HG03159 (cell line): ENCODE measurements around the gene GPR148.

Experiments
- ATAC-seq: cut with Tn5 transposase; IDR thresholded peaks from one replicate; pipeline ENCODE4 v1.9.1; 2021; ENCODE audit warnings: mild to moderate bottlenecking, moderate library complexity; ENCODE audit not compliant: unreplicated experiment

GPR148 gene

DNA sequence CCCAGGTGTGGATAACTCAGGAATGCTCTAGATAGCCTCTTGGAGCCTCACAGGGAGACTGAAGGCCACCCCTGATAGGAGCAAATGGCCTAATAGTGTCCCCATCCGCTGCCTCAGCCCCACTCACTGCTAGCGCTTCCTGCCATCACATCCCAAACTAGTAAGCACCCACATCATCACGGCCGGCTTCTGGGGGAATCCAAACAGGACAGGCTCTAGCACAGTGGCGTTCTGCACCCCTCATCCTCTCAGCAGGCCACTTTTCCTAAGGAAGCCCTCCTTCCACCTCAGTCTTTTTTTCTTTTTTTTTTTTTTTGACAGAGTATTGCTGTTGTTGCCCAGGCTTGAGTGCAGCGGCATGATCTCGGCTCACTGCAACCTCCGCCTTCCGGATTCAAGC is 20.2 kb downstream of the GPR148 start:
- ATAC-seq, result no peak

DNA sequence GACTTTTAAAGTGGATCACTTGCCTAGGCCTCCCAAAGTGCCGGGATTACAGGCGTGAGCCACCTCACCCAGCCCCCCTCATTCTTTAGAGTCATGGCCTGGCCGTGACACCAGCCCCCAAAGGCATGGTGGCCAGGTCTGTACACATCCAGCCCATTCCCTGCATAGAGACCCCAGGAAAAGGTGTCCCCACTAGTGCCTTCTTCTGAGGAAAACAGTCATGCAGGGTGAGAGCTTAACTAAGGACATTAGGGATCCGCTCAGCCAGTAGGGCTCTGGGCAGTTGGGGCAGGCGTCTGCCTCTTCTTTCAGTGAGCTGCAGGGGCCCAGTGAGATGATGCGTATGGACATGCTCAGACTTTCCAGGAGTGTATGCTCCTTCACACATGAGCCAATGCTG is 20.8 kb downstream of the GPR148 start:
- ATAC-seq, result no peak

DNA sequence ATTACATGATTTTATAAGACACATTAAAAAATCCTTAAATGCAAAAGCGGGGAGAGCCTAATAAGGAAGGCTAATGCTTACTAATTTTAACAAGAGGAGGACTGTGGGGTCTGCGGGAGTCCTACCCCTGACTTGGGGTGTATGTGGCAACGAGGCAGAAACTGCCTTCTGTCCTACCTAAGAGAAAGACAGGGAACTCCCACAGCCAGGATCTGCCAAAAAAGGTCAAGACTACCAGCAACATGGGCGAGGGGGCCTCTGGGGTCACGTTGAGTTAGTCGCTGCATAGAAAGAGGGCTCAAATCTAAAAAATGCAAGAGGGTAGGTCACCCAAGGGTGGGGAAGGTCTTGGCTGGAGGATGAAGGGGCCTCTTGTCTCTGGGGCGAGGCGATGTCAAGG is 25.9 kb downstream of the GPR148 start:
- ATAC-seq, result no peak

DNA sequence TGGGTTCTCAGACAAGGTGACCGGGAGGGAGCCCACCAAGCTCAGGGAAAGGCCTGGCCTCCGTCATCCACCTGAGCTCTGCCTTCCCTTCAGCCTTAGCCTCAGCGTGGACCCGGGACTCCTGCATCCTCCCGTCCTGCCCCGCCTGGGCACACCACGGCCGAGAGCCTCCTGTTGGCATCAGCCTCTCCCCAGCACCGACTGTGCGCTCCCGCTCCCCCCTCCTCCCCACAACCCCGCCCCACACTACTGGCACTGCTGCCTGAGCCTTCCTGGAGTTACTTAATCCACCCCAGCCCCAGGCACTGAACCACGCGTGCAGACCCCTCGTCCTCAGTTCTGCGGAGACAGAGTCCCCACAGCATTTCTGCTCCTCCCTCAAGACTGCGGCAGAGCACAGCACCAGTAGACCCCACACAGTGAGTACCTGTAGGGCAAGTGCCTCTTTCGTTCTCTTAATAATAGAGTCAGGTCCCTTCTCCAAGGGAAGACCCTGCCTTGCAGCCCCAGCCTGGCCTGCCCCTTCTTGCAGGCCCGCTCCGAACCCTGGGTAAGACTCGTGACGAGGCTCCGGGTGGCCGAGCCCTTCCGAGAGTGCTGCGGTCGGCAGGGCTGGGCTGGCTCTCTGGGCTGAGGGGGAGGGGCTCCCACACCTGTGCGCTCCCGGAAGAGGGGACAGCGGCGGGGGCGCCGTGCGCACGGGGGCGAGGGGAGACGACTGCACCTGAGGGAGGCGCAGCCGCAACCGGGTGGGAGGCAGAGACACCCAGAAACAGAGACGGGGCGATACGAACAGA is 26.6 kb downstream of the GPR148 start, which contains the start of gene AMER3:
Gene AMER3, plus strand, starts transcription at position 285 of the 797 bp plus-strand sequence. CDS start 6,533 bp downstream, outside the sequence.
- ATAC-seq, result no peak

DNA sequence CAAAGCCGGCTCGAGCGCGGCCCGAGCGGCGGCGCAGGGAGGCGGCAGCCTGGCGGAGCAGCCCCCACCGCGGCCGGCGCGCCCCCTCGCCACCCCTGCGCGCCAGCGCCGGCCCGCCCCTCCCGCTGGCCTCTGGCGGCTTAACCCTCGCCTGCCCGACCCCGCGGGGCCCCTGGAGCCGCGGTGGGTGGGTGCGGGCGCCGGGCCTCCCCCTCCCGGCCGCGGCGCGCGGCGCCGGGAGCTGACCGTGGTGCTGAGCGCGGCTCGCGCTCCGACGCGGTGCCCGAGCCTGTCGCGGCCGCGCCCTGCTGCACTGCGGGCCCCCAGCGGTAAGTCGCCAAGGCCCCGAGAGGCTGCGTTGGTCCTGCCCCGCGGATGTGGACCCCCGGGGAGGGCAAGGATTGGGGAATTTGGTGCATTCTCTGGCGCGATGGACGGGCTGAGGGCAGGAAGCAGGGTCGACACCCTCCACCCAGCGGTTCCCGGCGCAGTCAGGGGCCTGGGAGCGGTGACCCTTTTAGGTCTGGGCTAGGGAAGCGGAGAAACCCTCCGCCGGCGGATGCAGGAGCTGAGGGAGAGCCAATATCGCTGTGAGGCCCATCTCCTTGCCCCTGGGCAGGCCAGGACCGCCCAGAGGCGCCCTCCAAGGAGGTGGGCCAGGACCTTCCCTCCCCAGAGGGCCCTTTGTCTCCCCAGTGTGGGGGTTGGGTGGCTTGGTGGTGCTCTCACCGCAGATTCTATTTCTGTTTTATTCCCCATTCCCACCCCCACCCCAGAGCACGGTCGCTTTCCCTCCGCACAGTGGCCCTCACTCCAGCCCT is 27.4 kb downstream of the GPR148 start:
- ATAC-seq, result no peak

DNA sequence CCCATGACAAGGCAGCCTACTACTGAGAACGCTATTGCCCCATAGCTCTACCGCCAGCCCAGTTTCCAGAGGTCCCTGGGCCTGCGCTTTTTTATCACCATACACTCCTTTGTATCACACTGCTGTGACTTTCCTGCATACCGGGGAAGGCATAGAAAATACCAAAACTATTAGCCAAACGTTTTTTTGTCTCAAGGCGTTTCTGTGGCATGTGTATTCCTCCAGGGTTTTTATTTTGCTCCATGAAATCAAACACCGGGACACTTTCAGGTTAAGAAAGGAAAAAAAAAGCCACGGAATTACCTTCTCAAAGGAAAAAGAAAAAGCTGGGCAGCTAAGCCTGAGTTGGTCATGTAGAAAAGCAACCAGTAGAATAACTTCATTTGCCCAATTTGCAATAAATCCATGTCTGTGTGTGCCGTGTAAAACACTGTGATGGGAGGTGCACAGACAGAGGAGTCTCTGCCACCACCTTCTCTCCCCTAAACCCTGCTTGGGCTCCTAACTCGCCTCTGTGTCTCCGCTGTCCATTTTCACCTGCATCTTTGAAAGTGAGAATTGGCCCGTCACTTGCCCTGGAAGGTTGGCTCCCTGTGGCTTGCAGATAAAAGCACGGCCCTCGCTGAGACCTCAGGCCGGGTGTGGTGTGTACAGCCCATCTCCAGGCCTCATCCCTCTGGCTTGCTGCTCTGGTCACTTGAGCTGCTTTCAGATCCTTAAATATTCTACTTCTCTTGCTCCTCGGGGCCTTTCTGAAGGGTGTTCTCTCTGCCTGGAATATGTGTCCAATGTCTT is 28.2 kb downstream of the GPR148 start:
- no peak for ATAC-seq

DNA sequence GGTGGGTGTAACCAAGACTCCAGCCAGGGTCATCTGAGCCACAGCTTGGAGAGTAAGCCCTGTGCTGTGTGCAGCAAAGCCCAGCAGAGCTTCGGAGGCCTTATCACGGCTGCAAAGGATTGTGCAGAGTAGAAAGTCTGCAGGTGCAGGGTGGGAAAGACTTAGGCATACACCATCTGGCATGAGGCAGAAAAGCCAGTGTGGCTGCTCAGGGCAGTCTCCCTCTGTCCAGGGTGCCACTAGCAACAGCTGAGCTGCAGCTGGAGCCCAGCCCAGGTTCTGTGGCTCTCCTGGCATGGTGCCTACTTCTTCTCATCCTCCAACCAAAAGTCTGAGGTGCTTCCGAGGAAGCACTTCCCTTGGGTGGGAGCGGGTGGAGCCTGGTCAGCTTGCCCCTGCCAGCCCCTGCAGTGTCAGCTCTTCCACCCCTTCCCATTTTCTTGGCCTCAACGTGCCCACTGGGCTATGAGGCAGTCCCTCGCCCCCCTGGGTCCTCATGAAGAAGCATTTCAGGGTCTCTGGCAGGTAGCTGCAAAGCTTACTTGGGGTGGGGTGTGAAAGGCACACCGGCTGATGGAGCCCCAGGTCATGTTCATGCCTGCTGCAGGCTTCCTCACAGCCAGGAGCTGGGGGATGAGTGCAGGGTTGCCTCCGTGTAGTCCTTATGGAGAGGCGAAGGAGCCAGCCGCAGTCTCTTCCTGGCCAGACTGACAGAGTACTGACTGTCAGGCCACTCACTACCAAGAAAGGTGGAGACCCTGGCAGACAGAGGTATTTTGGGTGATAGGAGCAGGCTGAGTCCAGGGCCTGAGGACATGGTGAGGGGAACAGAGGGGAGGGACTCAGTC is 31.3 kb downstream of the GPR148 start:
- ATAC-seq, result no peak

DNA sequence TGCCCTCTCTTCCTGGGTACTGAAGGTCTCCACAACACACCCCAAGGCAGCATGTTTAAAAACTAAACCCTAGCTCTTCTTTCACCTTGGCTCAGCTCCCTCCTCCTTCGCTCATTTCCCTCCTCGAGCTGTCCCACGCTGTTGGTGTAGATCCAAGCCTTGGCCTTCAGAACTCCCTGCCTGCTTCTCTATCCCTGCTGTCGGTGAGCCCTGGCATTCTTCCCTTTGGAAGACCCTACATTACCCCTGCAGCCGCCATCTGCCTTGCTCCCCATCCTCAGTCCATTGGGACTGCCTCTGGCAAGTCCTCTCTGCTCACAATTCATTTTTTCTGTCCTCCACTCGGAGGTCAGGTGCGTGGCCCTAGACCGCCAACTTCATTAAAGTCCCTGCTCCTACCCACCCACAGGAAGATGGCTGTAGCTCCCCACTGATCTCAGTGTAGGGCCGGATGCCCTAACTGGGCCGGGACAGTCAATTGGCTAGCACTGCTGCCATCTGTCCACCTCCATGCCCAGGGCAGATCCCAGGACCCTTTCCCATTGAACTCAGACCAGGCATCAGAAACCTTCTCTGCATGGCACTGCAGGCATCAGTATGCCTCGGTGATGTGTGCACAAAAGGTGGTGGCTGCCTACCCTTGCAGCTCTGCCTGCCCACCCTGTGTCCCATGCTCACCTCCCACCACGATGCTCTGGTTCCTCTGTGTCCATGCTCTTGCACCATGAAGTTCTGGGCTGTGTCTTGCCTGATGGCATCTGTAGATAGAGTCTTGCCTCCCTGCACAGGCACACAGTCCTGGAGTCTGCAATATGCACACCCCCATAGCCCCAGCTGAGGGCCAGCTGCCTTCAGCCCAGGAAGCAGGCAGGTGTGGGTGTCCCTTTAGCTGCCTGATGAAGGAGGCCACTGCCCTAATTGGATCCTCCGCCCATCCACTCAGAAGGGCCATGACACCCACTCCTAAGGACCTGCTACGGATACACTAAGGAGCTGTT is 32.2 kb downstream of the GPR148 start:
- ATAC-seq, result no peak

DNA sequence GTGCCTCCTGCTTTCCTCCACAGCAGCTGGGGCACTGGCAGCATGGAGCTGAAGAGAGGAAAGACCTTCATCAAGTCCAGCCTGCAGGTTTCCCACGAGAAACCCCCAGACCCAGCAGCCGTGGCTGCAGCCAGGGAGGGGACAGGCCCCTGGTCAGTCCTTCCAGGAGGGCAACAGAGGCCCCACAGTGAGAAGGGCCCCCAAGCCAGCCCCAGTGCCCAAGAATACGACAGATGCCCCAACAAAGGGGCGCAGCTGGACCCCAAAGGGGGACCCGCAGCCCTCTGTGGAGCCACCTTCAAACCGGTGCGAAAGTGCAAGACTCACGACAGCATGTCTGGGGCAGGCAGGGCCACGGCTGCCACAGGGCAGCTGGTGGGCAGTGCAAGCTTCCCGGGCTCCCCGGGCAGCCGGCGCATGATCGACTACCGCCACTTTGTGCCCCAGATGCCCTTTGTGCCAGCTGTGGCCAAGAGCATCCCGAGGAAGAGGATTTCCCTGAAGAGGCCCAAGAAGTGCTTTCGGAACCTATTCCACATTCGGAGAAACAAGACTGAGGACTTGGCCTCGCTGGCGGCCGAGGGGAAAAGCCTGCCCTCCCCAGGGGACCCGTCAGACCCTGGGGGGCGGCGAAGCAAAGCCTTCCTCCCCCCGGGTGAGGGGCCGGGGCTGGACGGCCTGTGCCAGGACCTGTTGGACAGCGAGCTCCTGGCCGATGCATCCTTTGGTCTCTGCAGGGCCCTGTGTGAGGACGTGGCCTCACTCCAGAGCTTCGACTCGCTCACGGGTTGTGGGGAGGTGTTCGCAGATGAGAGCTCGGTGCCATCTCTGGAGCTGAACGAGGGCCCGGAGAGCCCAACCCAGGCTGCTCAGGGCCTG is 33.4 kb downstream of the GPR148 start:
- ATAC-seq, result no peak

DNA sequence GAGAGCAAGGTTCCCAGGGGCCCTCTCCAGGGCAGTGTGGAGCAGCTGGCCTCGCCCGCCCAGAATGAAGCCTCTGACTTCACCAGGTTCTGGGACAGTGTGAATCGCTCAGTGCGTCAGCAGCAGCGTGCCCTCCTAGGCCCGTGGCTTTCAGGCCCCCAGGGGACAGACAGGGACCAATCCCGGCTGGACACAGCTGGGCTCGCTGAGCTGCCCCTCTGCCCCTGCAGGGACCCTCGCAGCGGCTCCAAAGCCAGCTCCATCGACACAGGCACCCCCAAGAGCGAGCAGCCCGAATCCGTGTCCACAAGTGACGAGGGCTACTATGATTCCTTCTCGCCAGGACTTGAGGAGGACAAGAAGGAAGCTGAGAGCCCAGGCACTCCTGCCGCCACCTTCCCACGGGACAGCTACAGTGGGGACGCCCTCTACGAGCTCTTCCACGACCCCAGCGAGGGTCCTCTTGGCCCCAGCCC is 34.1 kb downstream of the GPR148 start:
- no peak for ATAC-seq

DNA sequence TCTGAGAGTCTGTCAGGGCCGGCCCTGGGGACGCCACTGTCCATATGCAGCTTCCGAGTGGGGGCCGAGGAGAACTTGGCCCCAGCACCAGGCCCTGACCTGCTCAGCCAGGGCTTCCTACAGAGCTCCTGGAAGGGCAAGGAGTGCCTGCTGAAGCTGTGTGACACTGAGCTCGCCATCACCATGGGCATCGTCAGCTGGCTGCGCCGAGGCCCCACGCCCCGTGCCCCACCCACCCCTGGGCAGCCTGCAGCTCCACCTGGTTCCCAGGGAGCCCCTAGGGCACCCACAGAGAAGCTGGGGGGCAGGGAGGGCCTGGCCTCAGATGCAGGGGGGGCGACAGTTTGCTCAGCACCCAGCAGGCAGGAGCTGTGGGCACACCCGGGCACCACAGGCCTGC is 34.5 kb downstream of the GPR148 start:
- no peak for ATAC-seq

DNA sequence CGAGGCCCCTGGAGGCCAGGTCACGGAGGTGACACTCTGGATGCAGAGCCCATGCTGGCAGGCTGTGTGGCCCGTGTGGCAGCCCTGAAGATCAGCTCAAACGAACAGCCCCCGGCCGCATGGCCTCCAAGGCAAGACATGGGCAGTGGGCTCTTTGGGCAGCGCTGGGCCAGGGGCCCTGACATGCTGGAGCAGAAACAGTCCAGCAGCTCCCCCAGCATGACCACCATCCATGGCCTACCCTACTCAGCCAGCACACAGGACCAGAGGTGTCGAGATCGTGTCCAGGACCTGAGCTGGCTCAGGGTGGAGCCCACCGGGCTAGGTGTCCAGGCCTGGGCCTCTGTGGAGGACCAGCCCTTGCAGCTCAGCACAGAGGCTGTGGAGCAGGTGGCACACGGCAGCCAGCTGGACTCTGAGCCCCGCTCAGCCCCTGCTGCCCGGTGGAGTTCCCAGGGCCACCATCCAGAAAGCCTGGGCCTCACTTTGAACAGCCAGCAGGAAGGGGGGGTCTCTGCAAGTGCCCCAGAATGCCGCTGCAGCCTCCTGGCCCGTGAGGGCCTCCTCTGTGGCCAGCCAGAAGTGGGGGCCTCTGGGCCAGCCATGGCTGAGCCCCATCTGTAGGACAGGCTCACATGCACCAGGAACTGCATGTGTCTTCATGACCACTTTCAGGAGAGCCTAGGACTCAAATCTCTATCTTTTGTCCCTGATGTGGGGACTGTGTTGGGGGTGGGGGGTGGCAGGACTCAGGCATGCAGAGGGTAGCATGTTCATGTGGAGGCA is 35.4 kb downstream of the GPR148 start:
- no peak for ATAC-seq

DNA sequence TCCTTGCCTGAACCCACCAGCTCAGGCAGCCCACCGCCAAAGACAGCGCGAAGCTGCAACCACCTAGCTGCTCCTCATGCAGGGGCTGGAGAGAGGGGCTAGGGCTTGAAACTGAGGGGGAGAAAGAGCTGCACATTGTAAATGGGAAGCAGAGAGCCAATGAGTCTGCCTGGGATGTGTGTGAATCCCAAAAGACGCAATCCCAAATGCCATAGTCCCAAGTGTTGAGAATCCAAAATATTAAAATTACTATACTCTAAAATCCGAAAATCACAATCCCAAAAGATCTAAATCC is 35.9 kb downstream of the GPR148 start:
- ATAC-seq, result no peak

DNA sequence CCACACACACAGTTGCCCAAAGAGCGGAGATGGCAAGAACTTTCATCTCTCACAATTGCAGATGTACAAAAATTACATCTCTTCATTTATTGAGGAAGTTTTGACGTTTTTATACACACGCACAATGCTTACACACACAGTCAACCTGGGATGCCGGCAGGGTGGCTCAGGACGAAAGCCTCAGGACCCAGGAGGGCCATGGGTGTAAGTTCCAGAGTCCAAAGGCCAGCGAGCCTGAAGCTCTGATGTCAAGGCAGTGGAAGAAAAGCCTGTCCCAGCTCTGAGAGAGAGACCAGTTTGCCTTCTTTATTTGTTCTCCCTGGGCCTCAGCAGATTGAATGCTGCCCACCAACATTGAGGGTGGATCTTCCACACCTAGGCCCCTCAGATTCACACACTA is 36.6 kb downstream of the GPR148 start:
- ATAC-seq, result no peak

DNA sequence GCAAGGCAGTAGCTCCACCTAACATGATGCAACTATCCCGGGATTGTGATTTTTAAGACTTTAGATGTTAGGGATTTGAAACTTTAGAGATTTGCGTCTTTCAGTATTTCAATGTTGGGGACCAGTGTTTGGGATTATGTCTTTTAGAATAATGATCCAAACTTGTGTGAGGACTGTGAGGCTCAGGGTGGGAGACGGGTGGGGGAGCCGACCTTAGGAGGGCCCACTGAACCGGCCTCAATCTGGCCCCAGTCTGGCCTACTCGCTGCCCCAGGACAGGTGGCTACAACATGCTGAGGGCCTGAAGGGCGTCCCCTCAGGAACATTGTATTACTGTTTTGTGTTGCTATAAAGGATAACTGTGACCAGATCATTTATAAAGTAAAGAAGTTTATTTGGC is 37.2 kb downstream of the GPR148 start:
- ATAC-seq, result no peak

DNA sequence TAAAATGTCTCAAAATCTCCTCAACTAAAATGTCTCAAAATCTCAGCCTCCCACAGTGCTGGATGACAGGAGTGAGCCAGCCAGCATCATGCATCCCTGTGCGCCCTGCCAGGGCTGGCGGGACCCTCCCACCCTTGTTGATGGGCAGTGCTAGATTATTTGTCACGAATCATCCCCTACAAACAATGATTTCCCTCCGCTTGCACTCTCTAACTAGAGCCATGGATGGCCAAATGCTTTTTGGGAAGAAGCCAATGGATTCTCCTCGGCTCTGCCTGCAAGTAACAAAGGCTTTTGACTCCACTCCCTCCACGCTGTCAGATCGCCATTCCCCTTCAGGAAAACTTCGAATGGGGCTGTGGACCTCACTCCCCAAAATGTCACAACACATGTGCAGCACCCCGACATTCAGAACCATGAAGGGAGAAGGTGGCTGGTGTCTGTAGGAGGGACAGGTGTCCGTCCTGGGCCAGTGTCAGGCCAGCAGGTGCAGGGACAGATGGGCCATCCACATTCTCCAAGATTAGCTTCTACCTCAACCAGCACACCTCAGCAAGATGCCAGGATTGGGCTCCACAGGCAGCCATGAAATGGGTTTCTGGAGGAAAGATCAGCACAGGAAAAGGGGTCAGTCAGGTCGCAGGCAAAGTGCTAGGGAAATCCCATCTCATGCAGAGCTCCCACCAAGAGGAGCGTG is 38.0 kb downstream of the GPR148 start:
- no peak for ATAC-seq

DNA sequence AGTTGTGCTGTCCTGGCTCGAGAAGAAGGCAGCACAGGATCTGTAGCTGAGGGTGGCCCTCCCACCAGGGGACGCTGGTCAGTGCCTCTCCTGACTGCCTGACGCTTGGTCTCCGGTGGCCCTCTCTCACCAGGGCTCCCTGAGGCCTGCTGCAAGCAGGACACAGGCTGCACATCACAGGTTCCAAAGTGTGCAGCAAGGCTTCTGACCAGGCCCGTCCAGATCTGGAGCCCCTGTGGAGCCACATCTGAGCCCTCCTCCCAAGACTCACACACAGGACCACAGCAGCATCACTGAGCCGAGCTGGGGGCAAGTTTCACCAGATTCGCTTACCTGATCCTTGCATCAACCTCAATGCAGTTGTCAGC is 38.5 kb downstream of the GPR148 start:
- no peak for ATAC-seq
